ENCODE data around the gene MGLL.

The MGLL gene

GRCh38 chr3:127680146-127680661, 142.1 kb downstream of the MGLL start:
- Histone ChIP-seq H3K9me3 (ENCODE audit: control insufficient read depth, insufficient read depth, low read length) (no peaks in the 10 kb centered on the region), H3K36me3 (ENCODE audit: control insufficient read depth, insufficient read depth, low read length) (no peaks in the 10 kb centered on the region; the same call in 1 of the 2 replicates), H3K27ac (ENCODE audit: low read length) (no peak overlapping the region), H3K4me1 (ENCODE audit: control insufficient read depth, insufficient read depth, low read length) (no peaks in the 10 kb centered on the region), H3K4me3 (ENCODE audit: low read length) (no peak overlapping the region), H3K27me3 (ENCODE audit: control insufficient read depth, insufficient read depth, low read length) (no peaks in the 10 kb centered on the region)
- WGBS (ENCODE audit: insufficient coverage, insufficient read length): no CpG with 5 or more reads among the region's 21 CpGs
- no peak for DNase-seq (ENCODE audit: low read depth, low spot score)

- Histone ChIP-seq H3K9me3 (ENCODE audit: control insufficient read depth, insufficient read depth, low read length) (no peaks in the 10 kb centered on the region), H3K4me3 (ENCODE audit: low read length) (no peak overlapping the region), H3K27ac (ENCODE audit: low read length) (no peak overlapping the region), H3K4me1 (ENCODE audit: control insufficient read depth, insufficient read depth, low read length) (no peaks in the 10 kb centered on the region), H3K27me3 (ENCODE audit: control insufficient read depth, insufficient read depth, low read length) (no peaks in the 10 kb centered on the region), H3K36me3 (ENCODE audit: control insufficient read depth, insufficient read depth, low read length) (no peaks in the 10 kb centered on the region; the same call in 1 of the 2 replicates)
- DNase-seq (ENCODE audit: low read depth, low spot score): no peak
- WGBS (ENCODE audit: insufficient coverage, insufficient read length): no CpG with 5 or more reads among the region's 21 CpGs
Measured at GRCh38 chr3:127679534-127680145, 142.7 kb downstream of the MGLL start.

GRCh38 chr3:127678611-127679533, 143.4 kb downstream of the MGLL start:
- no peak overlapping the region for H3K27ac ChIP-seq (ENCODE audit: low read length)
- 0 out of 2 replicates have a peak, but pooled peaks cover 2% of the 10 kb centered on the region for H3K4me1 ChIP-seq (ENCODE audit: control insufficient read depth, insufficient read depth, low read length)
- no peaks in the 10 kb centered on the region for H3K27me3 ChIP-seq (ENCODE audit: control insufficient read depth, insufficient read depth, low read length)
- WGBS (ENCODE audit: insufficient coverage, insufficient read length): no CpG with 5 or more reads among the region's 12 CpGs
- no peaks in the 10 kb centered on the region for H3K9me3 ChIP-seq (ENCODE audit: control insufficient read depth, insufficient read depth, low read length)
- no peak for DNase-seq (ENCODE audit: low read depth, low spot score)
- H3K36me3 ChIP-seq (ENCODE audit: control insufficient read depth, insufficient read depth, low read length): no peaks in the 10 kb centered on the region; the same call in 1 of the 2 replicates
- no peak overlapping the region for H3K4me3 ChIP-seq (ENCODE audit: low read length)

GRCh38 chr3:127678315-127678599, 144.1 kb downstream of the MGLL start:
- Histone ChIP-seq H3K9me3 (ENCODE audit: control insufficient read depth, insufficient read depth, low read length) (no peaks in the 10 kb centered on the region), H3K4me1 (ENCODE audit: control insufficient read depth, insufficient read depth, low read length) (peaks cover 5% of the 10 kb centered on the region; the same call in 1 of the 2 replicates), H3K4me3 (ENCODE audit: low read length) (no peak overlapping the region), H3K36me3 (ENCODE audit: control insufficient read depth, insufficient read depth, low read length) (no peaks in the 10 kb centered on the region; the same call in 1 of the 2 replicates), H3K27me3 (ENCODE audit: control insufficient read depth, insufficient read depth, low read length) (no peaks in the 10 kb centered on the region), H3K27ac (ENCODE audit: low read length) (no peak overlapping the region)
- no peak for DNase-seq (ENCODE audit: low read depth, low spot score)
- WGBS (ENCODE audit: insufficient coverage, insufficient read length): no CpG with 5 or more reads among the region's 8 CpGs

- Histone ChIP-seq H3K36me3 (ENCODE audit: control insufficient read depth, insufficient read depth, low read length) (no peaks in the 10 kb centered on the region; the same call in 1 of the 2 replicates), H3K27me3 (ENCODE audit: control insufficient read depth, insufficient read depth, low read length) (no peaks in the 10 kb centered on the region), H3K4me3 (ENCODE audit: low read length) (no peak overlapping the region), H3K27ac (ENCODE audit: low read length) (no peak overlapping the region), H3K9me3 (ENCODE audit: control insufficient read depth, insufficient read depth, low read length) (no peaks in the 10 kb centered on the region), H3K4me1 (ENCODE audit: control insufficient read depth, insufficient read depth, low read length) (peaks cover 5% of the 10 kb centered on the region; the same call in 1 of the 2 replicates)
- WGBS (ENCODE audit: insufficient coverage, insufficient read length): no CpG with 5 or more reads among the region's 17 CpGs
- DNase-seq (ENCODE audit: low read depth, low spot score): no peak
Measured at GRCh38 chr3:127677541-127678314, 144.6 kb downstream of the MGLL start.

- Histone ChIP-seq H3K4me3 (ENCODE audit: low read length) (no peak overlapping the region), H3K27ac (ENCODE audit: low read length) (no peak overlapping the region), H3K9me3 (ENCODE audit: control insufficient read depth, insufficient read depth, low read length) (no peaks in the 10 kb centered on the region), H3K4me1 (ENCODE audit: control insufficient read depth, insufficient read depth, low read length) (peaks cover 6% of the 10 kb centered on the region; the same call in 1 of the 2 replicates), H3K27me3 (ENCODE audit: control insufficient read depth, insufficient read depth, low read length) (no peaks in the 10 kb centered on the region), H3K36me3 (ENCODE audit: control insufficient read depth, insufficient read depth, low read length) (no peaks in the 10 kb centered on the region; the same call in 1 of the 2 replicates)
- WGBS (ENCODE audit: insufficient coverage, insufficient read length): no CpG with 5 or more reads among the region's 21 CpGs
- DNase-seq (ENCODE audit: low read depth, low spot score): no peak
Measured at GRCh38 chr3:127676921-127677351, 145.4 kb downstream of the MGLL start.

- Histone ChIP-seq H3K27me3 (ENCODE audit: control insufficient read depth, insufficient read depth, low read length) (no peaks in the 10 kb centered on the region), H3K4me3 (ENCODE audit: low read length) (no peak overlapping the region), H3K4me1 (ENCODE audit: control insufficient read depth, insufficient read depth, low read length) (peaks cover 6% of the 10 kb centered on the region; the same call in 1 of the 2 replicates), H3K27ac (ENCODE audit: low read length) (no peak overlapping the region), H3K36me3 (ENCODE audit: control insufficient read depth, insufficient read depth, low read length) (no peaks in the 10 kb centered on the region; the same call in 1 of the 2 replicates), H3K9me3 (ENCODE audit: control insufficient read depth, insufficient read depth, low read length) (no peaks in the 10 kb centered on the region)
- DNase-seq (ENCODE audit: low read depth, low spot score): no peak
- no CpG with 5 or more reads among the region's 4 CpGs for WGBS (ENCODE audit: insufficient coverage, insufficient read length)
Measured at GRCh38 chr3:127676456-127676855, 145.9 kb downstream of the MGLL start.

GRCh38 chr3:127675651-127676391, 146.5 kb downstream of the MGLL start:
- DNase-seq (ENCODE audit: low read depth, low spot score): no peak
- H3K4me1 ChIP-seq (ENCODE audit: control insufficient read depth, insufficient read depth, low read length): peaks cover 6% of the 10 kb centered on the region; the same call in 1 of the 2 replicates
- no peaks in the 10 kb centered on the region; the same call in 1 of the 2 replicates for H3K36me3 ChIP-seq (ENCODE audit: control insufficient read depth, insufficient read depth, low read length)
- WGBS (ENCODE audit: insufficient coverage, insufficient read length): no CpG with 5 or more reads among the region's 29 CpGs
- no peak overlapping the region for H3K27ac ChIP-seq (ENCODE audit: low read length)
- no peak overlapping the region for H3K4me3 ChIP-seq (ENCODE audit: low read length)
- H3K9me3 ChIP-seq (ENCODE audit: control insufficient read depth, insufficient read depth, low read length): no peaks in the 10 kb centered on the region
- no peaks in the 10 kb centered on the region for H3K27me3 ChIP-seq (ENCODE audit: control insufficient read depth, insufficient read depth, low read length)

GRCh38 chr3:127674790-127675189, 147.5 kb downstream of the MGLL start:
- H3K4me3 ChIP-seq (ENCODE audit: low read length): no peak overlapping the region
- H3K27me3 ChIP-seq (ENCODE audit: control insufficient read depth, insufficient read depth, low read length): no peaks in the 10 kb centered on the region
- H3K27ac ChIP-seq (ENCODE audit: low read length): no peak overlapping the region
- no peak for DNase-seq (ENCODE audit: low read depth, low spot score)
- WGBS (ENCODE audit: insufficient coverage, insufficient read length): no CpG with 5 or more reads among the region's 8 CpGs
- H3K36me3 ChIP-seq (ENCODE audit: control insufficient read depth, insufficient read depth, low read length): no peaks in the 10 kb centered on the region; the same call in 1 of the 2 replicates
- no peaks in the 10 kb centered on the region for H3K9me3 ChIP-seq (ENCODE audit: control insufficient read depth, insufficient read depth, low read length)
- peaks cover 6% of the 10 kb centered on the region; the same call in 1 of the 2 replicates for H3K4me1 ChIP-seq (ENCODE audit: control insufficient read depth, insufficient read depth, low read length)
